ENCODE data around the gene PGAM2. TPM values are rescaled to one million over a fixed set of nuclear protein-coding genes. Genes with fewer than 3 reads are reported as not detected.

Gene PGAM2
- total RNA-seq, 1 donor from 2014 or later, result 13.3 TPM

DNA sequence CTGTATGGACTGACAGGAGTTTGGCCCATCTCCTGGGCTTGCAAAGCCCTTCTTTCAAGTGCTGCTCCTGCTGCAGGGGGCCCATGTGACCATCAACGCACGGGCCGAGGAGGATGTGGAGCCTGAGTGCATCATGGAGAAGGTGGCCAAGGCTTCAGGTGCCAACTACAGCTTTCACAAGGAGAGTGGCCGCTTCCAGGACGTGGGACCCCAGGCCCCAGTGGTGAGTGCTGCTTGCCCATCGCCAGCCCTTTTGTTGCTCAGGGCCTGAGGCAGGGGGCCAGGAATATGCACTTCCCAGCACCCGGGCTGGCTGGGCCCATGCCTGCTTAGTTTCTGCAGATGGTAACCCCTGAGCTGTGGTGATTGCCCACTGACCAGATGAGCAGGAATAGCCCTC, 8.7 kb downstream of the PGAM2 start:
- TF ChIP-seq CTCF (IDR thresholded peaks at IDR 0.05; ENCODE audit: partially characterized antibody, unreplicated experiment), result no peak
- Mint-ChIP-seq H3K27ac (ENCODE audit: unreplicated experiment) (no peak overlapping the region), H3K36me3 (ENCODE audit: unreplicated experiment) (no peaks in the 10 kb centered on the region), H3K4me3 (ENCODE audit: unreplicated experiment) (no peak overlapping the region), H3K4me1 (ENCODE audit: low read depth, unreplicated experiment) (no peaks in the 10 kb centered on the region), H3K9me3 (ENCODE audit: unreplicated experiment) (peaks cover 2% of the 10 kb centered on the region), H3K27me3 (ENCODE audit: unreplicated experiment) (peaks cover 4% of the 10 kb centered on the region)
- no peak for DNase-seq

- H3K27ac Mint-ChIP-seq (ENCODE audit: unreplicated experiment), result no peak overlapping the region
- no peak for DNase-seq
Observed at GRCh38 chr7:44052771-44053365, 12.5 kb downstream of the PGAM2 start.

DNA sequence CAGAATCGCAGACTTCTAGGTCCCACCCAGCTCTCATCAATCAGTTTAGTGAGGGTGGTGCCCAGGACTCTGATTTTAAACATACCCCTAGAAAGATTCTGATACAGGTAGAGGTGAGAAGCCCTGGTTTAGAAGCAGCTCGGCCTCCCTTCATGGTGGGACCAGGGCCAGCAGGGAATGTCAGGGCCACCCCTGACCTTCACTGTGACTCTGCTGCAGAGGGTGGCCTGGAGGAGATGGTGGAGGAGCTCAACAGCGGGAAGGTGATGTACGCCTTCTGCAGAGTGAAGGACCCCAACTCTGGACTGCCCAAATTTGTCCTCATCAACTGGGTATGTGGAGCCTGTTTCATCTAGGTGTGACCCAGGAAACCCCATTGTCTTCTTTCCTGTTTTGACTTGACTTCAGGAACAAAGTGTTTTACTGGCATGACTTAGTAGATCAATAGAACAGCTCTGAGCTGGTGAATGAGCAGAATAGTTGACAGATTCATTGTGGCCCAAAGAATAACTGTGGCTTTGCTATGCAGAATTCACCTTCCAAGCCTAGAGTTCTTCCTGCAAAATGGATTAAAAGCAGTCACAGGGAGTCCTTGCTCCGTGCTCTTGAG, 13.7 kb downstream of the PGAM2 start:
- H3K36me3 Mint-ChIP-seq (ENCODE audit: unreplicated experiment), result peaks cover 4% of the 10 kb centered on the region
- DNase-seq, result no peak
- no peak overlapping the region for H3K4me3 Mint-ChIP-seq (ENCODE audit: unreplicated experiment)
- TF ChIP-seq CTCF (IDR thresholded peaks at IDR 0.05; ENCODE audit: partially characterized antibody, unreplicated experiment), result no peak
- peaks cover 5% of the 10 kb centered on the region for H3K27me3 Mint-ChIP-seq (ENCODE audit: unreplicated experiment)
- no peak overlapping the region for H3K27ac Mint-ChIP-seq (ENCODE audit: unreplicated experiment)
- H3K9me3 Mint-ChIP-seq (ENCODE audit: unreplicated experiment), result no peaks in the 10 kb centered on the region
- peaks cover 9% of the 10 kb centered on the region for H3K4me1 Mint-ChIP-seq (ENCODE audit: low read depth, unreplicated experiment)

More at GRCh38 chr7:44052771-44053365, 12.5 kb downstream of the PGAM2 start:
- no peak for TF ChIP-seq CTCF (IDR thresholded peaks at IDR 0.05; ENCODE audit: partially characterized antibody, unreplicated experiment)
- no peaks in the 10 kb centered on the region for H3K36me3 Mint-ChIP-seq (ENCODE audit: unreplicated experiment)
- peaks cover 2% of the 10 kb centered on the region for H3K27me3 Mint-ChIP-seq (ENCODE audit: unreplicated experiment)
- H3K9me3 Mint-ChIP-seq (ENCODE audit: unreplicated experiment), result no peaks in the 10 kb centered on the region
- H3K4me3 Mint-ChIP-seq (ENCODE audit: unreplicated experiment), result no peak overlapping the region
- H3K4me1 Mint-ChIP-seq (ENCODE audit: low read depth, unreplicated experiment), result peaks cover 3% of the 10 kb centered on the region

DNA sequence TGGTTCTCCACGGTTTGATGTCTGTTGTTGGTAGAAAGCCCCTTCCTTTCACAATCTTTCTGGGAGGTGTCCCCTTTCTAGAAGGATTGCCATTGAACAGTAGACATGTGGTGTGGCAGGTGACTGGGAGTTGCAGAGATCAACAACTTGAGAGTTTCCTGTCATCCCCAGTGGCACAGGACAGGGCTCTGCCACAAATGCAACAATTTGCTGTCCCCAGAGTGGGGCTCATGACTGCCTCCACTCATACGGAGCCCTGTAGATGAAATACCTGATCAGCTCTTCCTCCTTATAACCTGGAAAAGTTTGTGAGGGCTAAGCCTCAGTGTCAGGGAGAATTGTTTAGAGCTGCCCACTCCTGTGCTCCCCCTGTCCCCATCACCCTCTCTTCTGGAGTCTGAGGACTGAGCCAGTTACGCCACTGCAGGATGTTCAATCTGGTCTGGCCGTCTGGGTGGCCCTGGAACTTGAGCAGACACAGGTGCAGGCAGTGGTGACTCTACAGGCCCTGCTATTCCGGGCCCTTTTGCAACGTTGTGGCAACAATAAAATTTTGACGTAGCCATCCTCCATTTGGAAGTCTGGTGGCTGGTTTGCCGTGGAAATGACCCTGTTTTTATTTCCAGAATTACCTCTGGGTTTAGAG, 14.3 kb downstream of the PGAM2 start:
- Mint-ChIP-seq H3K4me1 (ENCODE audit: low read depth, unreplicated experiment) (peaks cover 14% of the 10 kb centered on the region), H3K9me3 (ENCODE audit: unreplicated experiment) (peaks cover 2% of the 10 kb centered on the region), H3K27ac (ENCODE audit: unreplicated experiment) (no peak overlapping the region), H3K36me3 (ENCODE audit: unreplicated experiment) (peaks cover 7% of the 10 kb centered on the region), H3K27me3 (ENCODE audit: unreplicated experiment) (peaks cover 5% of the 10 kb centered on the region), H3K4me3 (ENCODE audit: unreplicated experiment) (no peak overlapping the region)
- DNase-seq, result no peak
- no peak for TF ChIP-seq CTCF (IDR thresholded peaks at IDR 0.05; ENCODE audit: partially characterized antibody, unreplicated experiment)

All from glutamatergic neuron (in vitro differentiated cells).